Measurements from ENCODE around the gene ZNF276.

Gene ZNF276

DNA sequence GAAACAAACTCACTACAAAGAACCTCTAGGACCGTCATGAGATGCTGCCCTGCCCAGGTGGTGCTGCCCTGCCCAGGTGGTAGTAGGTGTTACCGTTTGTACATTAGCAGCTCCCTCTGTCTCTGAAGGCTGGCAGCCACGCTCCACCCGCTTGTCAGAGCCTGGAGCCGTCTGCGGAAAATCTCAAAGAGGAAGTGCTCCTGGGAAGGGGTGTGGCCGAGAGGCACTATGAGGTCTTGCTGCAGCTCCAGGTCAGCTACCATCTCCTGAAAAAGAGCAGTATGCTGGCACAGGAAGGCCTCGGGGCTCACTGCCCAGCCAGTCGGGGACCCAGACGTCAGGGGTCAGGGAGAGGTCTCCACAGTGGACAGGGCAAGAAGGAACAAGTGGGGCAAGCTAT, 28.3 kb downstream of the ZNF276 start:
- POLR2A ChIA-PET: no interaction called here
- CTCF ChIA-PET: interaction anchor here (1.2 kb wide), 1 partner anchor 110 kb away, joined by 4 read pairs; no protein-coding TSS in a partner anchor
- TF ChIP-seq SP1 (IDR thresholded peaks at IDR 0.05) (no peak), NFRKB (IDR thresholded peaks at IDR 0.05) (no peak), BHLHE40 (IDR thresholded peaks at IDR 0.05; ENCODE audit: borderline replicate concordance) (no peak), TARDBP (IDR thresholded peaks at IDR 0.05) (no peak), SUZ12 (IDR thresholded peaks at IDR 0.05) (no peak), CTBP1 (IDR thresholded peaks at IDR 0.05; ENCODE audit: borderline replicate concordance) (no peak), HDGF (IDR thresholded peaks at IDR 0.05; ENCODE audit: borderline replicate concordance) (no peak), L3MBTL2 (conservative IDR thresholded peaks at IDR 0.05) (no peak), LEF1 (IDR thresholded peaks at IDR 0.05; ENCODE audit: borderline replicate concordance) (no peak), FOXA1 (IDR thresholded peaks at IDR 0.05) (no peak), ZNF384 (IDR thresholded peaks at IDR 0.05) (no peak)
- TF ChIP-seq, protein P1, sequence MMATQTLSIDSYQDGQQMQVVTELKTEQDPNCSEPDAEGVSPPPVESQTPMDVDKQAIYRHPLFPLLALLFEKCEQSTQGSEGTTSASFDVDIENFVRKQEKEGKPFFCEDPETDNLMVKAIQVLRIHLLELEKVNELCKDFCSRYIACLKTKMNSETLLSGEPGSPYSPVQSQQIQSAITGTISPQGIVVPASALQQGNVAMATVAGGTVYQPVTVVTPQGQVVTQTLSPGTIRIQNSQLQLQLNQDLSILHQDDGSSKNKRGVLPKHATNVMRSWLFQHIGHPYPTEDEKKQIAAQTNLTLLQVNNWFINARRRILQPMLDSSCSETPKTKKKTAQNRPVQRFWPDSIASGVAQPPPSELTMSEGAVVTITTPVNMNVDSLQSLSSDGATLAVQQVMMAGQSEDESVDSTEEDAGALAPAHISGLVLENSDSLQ (IDR thresholded peaks at IDR 0.05): no peak
- no peak for DNase-seq (ENCODE audit: extremely low spot score)

DNA sequence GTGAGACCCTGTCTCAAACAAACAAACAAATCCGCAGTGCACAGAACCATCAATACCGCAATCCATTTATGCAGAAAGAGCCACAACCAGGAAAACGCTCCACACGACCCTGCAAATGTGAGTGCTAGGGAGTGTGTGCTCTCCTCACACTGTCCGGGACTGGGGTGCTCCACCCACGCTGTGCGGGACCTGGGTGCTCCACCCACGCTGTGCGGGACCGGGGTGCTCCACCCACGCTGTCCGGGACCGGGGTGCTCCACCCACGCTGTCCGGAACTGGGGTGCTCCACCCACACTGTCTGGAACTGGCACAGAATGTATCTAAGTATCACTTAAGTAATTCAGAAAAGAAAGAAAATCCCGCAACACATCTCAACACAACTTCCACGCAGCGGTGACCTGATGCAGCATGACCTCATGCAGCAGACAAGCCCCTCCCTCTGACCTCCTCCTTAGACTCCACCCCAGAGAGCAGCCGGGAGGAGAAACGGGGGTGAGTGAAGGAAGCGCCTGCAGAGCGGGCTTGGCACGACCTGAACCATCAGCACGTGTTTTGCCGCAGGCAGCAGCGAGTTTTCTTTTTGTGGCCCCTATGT, 38.5 kb downstream of the ZNF276 start:
- no peak for TF ChIP-seq SUZ12 (IDR thresholded peaks at IDR 0.05)
- TF ChIP-seq ELF4 (IDR thresholded peaks at IDR 0.05): no peak
- no peak for TF ChIP-seq TARDBP (IDR thresholded peaks at IDR 0.05)
- no peak for TF ChIP-seq LEF1 (IDR thresholded peaks at IDR 0.05; ENCODE audit: borderline replicate concordance)
- TF ChIP-seq FOXK2 (IDR thresholded peaks at IDR 0.05): no peak
- no peak for TF ChIP-seq CTBP1 (IDR thresholded peaks at IDR 0.05; ENCODE audit: borderline replicate concordance)
- no peak for TF ChIP-seq SP1 (IDR thresholded peaks at IDR 0.05)
- no peak for TF ChIP-seq ARNT (IDR thresholded peaks at IDR 0.05)
- TF ChIP-seq, protein P1 (IDR thresholded peaks at IDR 0.05): no peak
- TF ChIP-seq FOXM1 (IDR thresholded peaks at IDR 0.05; ENCODE audit: borderline replicate concordance): no peak
- TF ChIP-seq L3MBTL2 (conservative IDR thresholded peaks at IDR 0.05): no peak
- TF ChIP-seq FOXA1 (IDR thresholded peaks at IDR 0.05): no peak
- no peak for TF ChIP-seq NFRKB (IDR thresholded peaks at IDR 0.05)
- no peak for TF ChIP-seq HDGF (IDR thresholded peaks at IDR 0.05; ENCODE audit: borderline replicate concordance)
- no peak for TF ChIP-seq BHLHE40 (IDR thresholded peaks at IDR 0.05; ENCODE audit: borderline replicate concordance)
- no peak for TF ChIP-seq ZNF384 (IDR thresholded peaks at IDR 0.05)
- DNase-seq (ENCODE audit: extremely low spot score): no peak
- ChIA-PET POLR2A (no interaction called here), CTCF (no interaction called here)

DNA sequence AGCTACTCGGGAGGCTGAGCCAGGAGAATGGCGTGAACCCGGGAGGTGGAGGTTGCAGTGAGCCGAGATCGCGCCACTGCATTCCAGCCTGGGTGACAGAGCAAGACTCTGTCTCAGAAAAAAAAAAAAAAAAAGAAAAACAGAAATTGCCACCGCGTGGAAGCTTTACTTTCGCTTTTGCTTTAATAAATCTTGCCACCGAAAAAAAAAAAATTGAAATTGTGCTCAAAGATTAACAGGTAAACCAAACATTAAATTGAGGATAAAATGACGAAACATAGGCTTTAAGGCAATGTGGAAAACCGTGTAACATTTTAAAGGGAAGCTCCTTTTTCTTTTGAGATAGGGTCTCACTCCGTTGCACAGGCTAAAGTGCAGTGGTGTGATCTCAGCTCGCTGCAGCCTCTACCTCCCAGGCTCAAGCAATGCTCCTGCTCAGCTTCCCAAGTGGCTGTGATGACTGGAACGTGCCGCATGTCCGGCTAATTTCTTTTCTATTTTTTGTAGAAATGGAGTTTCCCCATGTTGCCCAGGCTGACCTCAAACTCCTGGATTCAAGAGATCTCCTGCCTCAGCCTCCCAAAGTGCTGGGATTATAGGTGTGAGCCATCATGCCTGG, 40.1 kb downstream of the ZNF276 start:
- ChIA-PET CTCF (no interaction called here), POLR2A (no interaction called here)
- DNase-seq (ENCODE audit: extremely low spot score): no peak
- no peak for TF ChIP-seq NFRKB (IDR thresholded peaks at IDR 0.05)
- no peak for TF ChIP-seq SP1 (IDR thresholded peaks at IDR 0.05)
- TF ChIP-seq L3MBTL2 (conservative IDR thresholded peaks at IDR 0.05): no peak

DNA sequence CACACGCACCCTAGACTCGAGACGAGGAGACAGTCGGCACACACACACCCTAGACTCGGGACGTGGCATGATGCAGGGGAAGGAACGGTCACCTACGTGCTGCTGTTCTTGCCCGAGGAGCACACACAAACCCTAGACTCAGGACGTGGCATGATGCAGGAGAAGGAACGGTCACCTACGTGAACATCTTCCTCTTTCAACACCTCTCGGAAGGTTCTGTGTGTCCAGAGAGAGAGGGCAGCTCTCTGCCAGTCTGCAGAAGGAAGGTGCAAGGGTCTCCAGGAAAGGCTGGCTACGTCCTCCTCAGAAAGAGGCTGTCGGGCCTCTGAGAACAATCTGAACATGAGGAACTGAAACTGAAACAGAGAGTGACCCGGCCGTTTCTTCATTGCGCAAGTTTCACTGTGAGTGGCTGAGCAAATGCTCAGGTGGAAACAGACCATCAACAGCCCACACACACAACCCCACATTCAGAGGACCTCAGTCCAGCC, 43.4 kb downstream of the ZNF276 start:
- CTCF ChIA-PET: no interaction called here
- POLR2A ChIA-PET: no interaction called here
- DNase-seq (ENCODE audit: extremely low spot score): no peak
- TF ChIP-seq SUZ12 (IDR thresholded peaks at IDR 0.05) (no peak), SP1 (IDR thresholded peaks at IDR 0.05) (no peak), ZNF384 (IDR thresholded peaks at IDR 0.05) (no peak), L3MBTL2 (conservative IDR thresholded peaks at IDR 0.05) (no peak)

DNA sequence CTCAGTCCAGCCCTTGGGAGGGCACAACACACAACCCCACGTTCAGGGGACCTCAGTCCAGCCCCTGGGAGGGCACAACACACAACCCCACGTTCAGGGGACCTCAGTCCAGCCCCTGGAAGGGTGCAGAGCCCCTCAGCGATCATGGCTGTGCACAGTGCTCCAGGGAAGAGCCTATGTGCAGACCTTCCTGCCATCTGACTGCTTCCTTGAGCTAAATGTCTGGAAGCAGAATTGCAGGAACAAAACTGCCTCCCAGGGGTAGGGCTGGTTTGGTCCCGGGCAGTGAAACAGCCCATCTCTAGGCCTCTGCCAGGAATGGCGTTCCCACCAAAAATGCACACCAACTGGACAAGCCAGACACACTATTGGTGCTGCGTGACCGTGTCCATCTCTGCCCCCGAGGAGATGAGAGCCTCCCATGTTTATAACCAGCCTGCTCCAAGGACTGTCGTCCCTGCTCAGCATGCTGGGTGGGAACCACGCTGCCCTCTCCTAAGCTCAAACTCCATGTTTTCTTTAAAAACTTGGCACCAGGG, 44.0 kb downstream of the ZNF276 start:
- CTCF ChIA-PET: interaction anchor here (0.6 kb wide), 1 partner anchor 96 kb away, joined by 5 read pairs; no protein-coding TSS in a partner anchor

DNA sequence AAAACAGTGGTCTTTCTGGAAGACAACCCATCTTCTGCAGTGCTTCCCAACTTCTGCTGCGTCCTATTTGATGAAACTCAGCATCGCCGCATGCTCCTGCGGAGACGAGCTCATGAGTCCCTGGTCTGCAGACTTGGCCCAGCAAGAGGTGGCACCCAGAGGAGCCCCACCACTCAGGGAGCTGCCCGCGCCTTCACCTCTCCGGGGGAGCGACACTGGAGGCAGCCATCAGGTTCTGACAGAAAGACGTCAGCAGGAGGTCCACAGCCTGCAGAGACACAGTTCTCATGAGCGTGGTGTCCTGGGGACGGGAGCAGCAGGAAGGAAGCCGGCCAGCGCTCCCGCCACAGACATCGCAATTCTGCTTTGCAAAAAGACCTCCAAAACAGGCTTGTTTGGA, 49.0 kb downstream of the ZNF276 start:
- TF ChIP-seq ZNF384 (IDR thresholded peaks at IDR 0.05) (no peak), BHLHE40 (IDR thresholded peaks at IDR 0.05; ENCODE audit: borderline replicate concordance) (no peak), L3MBTL2 (conservative IDR thresholded peaks at IDR 0.05) (no peak), TARDBP (IDR thresholded peaks at IDR 0.05) (no peak), SUZ12 (IDR thresholded peaks at IDR 0.05) (no peak), HDGF (IDR thresholded peaks at IDR 0.05; ENCODE audit: borderline replicate concordance) (no peak)
- ChIA-PET CTCF (no interaction called here), POLR2A (no interaction called here)
- no peak for DNase-seq (ENCODE audit: extremely low spot score)

More for the DNA sequence above, 44.0 kb downstream of the ZNF276 start:
- TF ChIP-seq FOXA1 (IDR thresholded peaks at IDR 0.05) (no peak), FOXM1 (IDR thresholded peaks at IDR 0.05; ENCODE audit: borderline replicate concordance) (no peak), BHLHE40 (IDR thresholded peaks at IDR 0.05; ENCODE audit: borderline replicate concordance) (no peak), HDGF (IDR thresholded peaks at IDR 0.05; ENCODE audit: borderline replicate concordance) (no peak), SP1 (IDR thresholded peaks at IDR 0.05) (no peak), NFRKB (IDR thresholded peaks at IDR 0.05) (no peak), ELF4 (IDR thresholded peaks at IDR 0.05) (no peak), SUZ12 (IDR thresholded peaks at IDR 0.05) (no peak), L3MBTL2 (conservative IDR thresholded peaks at IDR 0.05) (no peak), TARDBP (IDR thresholded peaks at IDR 0.05) (no peak)
- TF ChIP-seq, protein P1 (IDR thresholded peaks at IDR 0.05): no peak
- POLR2A ChIA-PET: no interaction called here
- no peak for DNase-seq (ENCODE audit: extremely low spot score)

All from HEK293T (cell line).